ENCODE results near the gene PPIL6.
"Not testable (repeated sequence)": the region's sequence is repeated elsewhere in the genome, so short reads cannot be mapped to it uniquely, and the experiment has no call there.

PPIL6 gene

DNA sequence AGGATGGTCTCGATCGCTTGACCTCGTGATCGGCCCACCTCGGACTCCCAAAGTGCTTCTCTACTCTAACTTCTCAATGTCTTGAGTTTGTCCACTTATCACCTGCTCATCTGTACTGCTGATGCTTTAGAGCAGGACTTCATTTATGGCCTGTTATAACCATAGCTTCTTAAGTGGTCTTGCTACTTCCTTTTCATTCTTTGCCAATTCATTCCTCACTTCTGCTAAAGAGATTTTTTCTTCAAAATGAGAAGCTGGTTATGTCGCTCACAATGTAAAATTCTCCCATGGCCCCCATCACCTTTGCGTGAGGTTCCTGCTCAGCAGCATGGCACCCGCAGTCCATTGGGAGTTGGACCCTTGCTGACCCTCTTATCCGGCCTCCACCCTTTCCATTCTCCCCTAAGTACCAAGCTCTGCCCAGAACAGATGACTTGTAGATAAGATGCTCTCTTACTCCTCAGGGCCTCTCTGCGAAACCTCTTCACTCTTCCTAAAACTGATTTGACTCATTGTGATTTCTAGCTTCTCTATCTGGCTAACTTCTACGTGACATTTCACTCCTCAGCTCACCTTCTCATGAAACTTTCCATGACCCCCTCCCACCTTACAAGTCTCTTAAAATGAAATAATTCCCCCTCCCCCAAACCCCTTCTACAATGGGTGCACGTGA is 44.2 kb downstream of the PPIL6 start:
- no peak for DNase-seq (ENCODE audit: low spot score)

DNA sequence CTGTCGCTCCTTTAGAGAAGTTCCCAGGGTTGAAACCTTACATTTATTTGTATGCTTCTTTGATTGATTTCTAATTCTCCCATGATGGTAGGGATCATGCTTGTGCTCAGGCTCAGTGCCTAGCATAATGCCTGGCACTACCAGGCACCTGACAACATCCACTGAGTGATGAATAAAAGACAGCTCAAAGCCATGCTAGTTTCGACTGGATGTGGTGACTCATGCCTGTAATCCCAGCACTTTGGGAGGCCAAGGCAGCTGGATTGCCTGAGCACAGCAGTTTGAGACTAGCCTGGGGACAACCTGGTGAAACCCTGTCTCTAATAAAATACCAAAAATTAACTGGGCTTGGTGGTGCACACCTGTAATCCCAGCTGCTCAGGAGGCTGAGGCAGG is 46.5 kb downstream of the PPIL6 start:
- DNase-seq (ENCODE audit: low spot score) = no peak

- no peak for DNase-seq (ENCODE audit: low spot score)
Measured at GRCh38 chr6:109393157-109393885, 47.1 kb downstream of the PPIL6 start.

DNA sequence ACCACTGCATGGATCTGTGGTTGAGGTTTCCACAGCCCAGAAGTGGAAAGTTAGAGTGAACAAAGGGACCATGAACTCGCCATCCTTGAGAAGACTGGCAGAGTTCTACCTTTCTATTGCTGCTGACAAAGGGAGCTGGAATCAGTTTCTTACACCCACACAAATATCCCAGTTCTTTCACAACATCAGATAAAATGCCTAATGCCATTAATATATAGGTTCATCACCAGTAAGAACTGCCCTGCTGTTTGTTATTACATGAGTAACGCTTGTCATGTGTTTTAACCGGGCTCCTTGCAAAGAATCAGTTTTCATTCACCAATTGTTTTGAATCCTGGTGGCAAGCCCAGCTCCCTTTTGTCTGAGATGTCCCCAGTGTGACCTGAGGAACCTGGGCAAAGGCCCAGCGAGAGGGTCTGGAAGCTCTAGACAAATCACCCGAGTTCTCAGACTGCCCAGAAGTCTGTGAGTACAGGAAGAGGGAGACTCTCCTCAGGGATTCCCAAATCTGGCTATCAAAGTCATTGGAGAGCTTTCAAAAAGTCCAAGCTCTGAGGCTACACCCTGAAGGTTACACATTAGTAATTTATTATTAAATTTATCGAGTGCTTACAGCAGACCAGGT is 50.7 kb downstream of the PPIL6 start:
- DNase-seq (ENCODE audit: low spot score) = no peak

GRCh38 chr6:109388265-109388664 is 52.2 kb downstream of the PPIL6 start:
- no peak for DNase-seq (ENCODE audit: low spot score)

GRCh38 chr6:109383438-109383940 is 56.9 kb downstream of the PPIL6 start:
- DNase-seq (ENCODE audit: low spot score) = no peak

- peak; percentile 90 for DNase-seq (ENCODE audit: low spot score)
Measured at GRCh38 chr6:109382576-109383437, 57.6 kb downstream of the PPIL6 start.

GRCh38 chr6:109381747-109382575 is 58.5 kb downstream of the PPIL6 start, which contains the start of gene CD164:
Gene CD164 (minus strand): TSS chr6:109382467. CDS start chr6:109382378, 89 bp downstream.
- DNase-seq (ENCODE audit: low spot score) = peak; percentile 89

DNA sequence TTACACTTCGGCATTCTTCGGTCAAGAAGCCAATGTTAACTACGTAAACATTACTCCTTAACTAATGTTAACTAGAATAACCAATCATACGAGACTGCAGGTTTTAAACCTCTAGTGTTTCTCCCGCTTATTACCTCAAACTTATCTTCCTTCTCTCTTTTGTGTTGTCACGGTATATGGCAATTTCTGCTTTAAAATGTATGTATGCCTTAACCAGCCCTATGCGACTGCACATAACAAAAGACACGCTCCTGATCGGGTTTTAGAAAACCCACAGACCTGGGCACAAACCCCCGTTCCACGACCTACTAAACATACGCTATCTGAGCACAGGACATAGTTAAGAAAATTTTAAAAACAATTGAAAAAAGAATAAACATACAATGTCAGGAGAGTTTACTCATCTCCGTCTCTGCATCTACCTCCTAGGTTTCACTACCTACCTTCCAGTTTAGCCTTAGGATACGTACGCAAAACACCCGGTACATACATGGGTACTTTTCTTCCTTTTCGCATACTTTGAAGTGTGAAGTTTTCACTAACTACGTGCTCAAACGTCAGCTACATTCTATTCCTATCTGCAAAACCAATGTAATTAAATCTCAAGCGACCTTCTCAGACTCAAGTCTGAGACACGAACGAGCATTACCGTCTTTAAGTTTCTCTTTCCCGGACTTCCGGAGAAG is 59.2 kb downstream of the PPIL6 start:
- peak; percentile 72 for DNase-seq (ENCODE audit: low spot score)

DNA sequence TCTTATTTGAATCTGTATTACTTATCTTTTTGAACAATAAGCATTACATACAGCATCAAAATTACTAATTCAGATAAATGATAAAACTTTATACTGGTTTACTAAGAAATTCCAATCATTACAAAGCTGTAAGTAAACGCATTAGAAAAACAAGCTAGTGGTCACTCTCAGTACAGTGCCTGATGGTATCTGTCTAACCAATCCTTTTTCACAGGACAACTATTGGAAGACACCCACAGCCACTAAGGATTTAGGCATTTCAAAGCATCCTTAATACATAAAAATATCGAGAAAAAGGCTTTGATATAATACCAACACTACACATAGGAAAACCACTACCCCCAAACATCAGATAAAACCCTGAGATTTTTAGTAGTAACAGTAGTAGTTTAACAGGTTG is 60.7 kb downstream of the PPIL6 start:
- DNase-seq (ENCODE audit: low spot score) = no peak

DNA sequence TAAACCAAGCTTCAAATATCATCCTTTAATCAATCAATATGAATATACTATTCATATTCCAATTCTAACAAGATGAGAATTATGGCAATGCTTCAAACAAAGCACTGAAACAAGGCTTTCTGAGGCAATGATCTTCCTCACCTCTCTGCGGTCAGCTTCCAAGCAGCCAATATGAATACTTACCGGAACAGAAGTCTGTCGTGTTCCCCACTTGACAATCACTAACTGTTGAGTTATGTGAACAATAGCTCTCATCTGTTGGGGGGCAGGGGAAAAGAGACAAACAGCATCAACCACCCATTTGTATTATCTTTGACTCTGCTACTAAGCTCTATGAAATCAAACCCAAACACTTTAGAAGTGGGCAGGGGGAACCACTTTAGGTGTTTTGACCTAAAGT is 62.7 kb downstream of the PPIL6 start:
- DNase-seq (ENCODE audit: low spot score) = no peak

DNA sequence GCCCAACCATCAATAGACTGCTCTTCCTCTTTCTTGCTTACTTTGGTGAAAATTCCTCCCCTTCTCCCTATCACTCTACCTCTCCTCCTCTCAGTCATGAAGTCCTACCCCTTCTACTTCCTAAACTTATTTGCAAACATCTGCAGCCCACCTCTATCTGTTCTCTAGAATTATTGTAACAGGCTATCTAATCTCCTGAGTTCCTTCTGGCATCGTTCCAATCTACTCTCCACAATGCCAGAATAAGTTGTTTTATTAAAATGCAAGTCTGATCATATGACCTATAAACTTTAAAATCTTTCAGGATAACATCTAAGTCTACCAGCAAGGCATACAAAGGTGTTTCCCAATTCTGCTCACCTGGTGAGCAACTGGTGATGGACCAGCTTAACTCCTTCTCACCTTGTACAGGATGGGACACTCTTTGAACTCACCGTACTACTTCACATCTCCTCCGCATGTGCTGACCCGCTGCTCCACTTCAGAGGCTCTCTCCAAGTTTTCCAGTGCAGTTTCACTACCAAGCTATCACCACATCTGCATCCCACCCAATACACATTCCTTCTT is 66.0 kb downstream of the PPIL6 start:
- DNase-seq (ENCODE audit: low spot score) = no peak

DNA sequence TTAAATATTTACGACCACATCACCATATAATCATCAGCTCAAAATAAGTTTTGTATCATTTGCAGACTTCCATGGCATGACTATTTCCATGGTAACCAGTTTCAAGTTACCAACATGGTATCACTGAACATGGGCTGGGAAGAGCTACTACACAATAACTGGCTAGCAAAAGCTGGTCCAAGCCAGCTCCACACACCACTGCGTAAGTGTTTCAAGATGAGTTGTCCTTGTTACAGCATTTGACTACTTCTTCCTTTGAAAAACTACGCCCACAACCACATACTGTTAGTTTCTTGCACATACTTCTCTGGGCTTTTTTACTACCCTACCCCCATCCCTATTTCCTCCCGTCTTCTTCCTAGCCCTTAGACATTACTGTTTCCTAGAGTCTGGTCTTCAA is 66.7 kb downstream of the PPIL6 start:
- no peak for DNase-seq (ENCODE audit: low spot score)

- DNase-seq (ENCODE audit: low spot score) = no peak
Measured at GRCh38 chr6:109373331-109373730, 67.1 kb downstream of the PPIL6 start.

GRCh38 chr6:109372130-109372529 is 68.3 kb downstream of the PPIL6 start:
- DNase-seq (ENCODE audit: low spot score) = no peak

- no peak for DNase-seq (ENCODE audit: low spot score)
Measured at GRCh38 chr6:109370792-109371191, 69.6 kb downstream of the PPIL6 start.

GRCh38 chr6:109370336-109370735 is 70.1 kb downstream of the PPIL6 start:
- DNase-seq (ENCODE audit: low spot score) = no peak

- DNase-seq (ENCODE audit: low spot score) = no peak
Measured at GRCh38 chr6:109369728-109370127, 70.7 kb downstream of the PPIL6 start.

DNA sequence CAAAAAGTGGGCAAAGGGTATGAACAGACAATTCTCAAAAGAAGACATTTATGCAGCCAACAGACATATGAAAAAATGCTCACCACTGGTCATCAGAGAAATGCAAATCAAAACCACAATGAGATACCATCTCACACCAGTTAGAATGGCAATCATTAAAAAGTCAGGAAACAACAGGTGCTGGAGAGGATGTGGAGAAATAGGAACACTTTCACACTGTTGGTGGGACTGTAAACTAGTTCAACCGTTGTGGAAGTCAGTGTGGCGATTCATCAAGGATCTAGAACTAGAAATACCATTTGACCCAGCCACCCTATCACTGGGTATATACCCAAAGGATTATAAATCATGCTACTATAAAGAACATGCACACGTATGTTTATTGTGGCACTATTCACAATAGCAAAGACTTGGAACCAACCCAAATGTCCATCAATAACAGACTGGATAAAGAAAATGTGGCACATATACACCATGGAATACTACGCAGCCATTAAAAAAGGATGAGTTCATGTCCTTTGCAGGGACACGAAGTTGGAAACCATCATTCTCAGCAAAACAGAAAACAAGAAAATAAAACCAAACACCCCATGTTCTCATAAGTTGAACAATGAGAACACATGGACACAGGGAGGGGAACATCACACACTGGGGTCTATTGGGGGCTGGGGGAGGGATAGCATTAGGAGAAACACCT is 75.9 kb downstream of the PPIL6 start:
- DNase-seq (ENCODE audit: low spot score) = not testable (repeated sequence)

DNA sequence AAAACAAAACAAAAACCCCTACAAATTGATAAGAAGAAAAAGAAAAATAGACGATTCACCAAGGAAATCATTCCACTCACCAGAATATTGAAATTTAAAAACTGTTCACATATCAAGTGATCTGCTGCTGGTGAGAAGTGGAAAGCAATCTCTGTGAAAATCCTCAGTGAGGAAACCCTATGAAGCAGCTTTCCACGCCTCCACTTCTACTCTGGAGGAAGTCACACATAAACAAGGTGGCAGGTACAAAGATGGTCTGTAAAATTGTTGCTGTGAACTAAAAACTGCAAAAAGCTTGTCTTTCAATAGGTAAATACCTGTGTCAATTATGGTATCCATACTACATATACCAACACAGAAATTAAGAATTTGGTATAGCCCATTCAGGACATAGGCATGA is 76.7 kb downstream of the PPIL6 start:
- no peak for DNase-seq (ENCODE audit: low spot score)

Data from kidney capillary endothelial cell (primary cell).